Measurements from ENCODE around the gene MAGI2. TPM values are rescaled to one million over a fixed set of nuclear protein-coding genes. Genes with fewer than 3 reads are reported as not detected.
A peak's percentile ranks its signal among the peaks of the same experiment; 100 is the strongest.

The MAGI2 gene
- total RNA-seq, 1 experiment from 2014 or later: 0.34 TPM

GRCh38 chr7:78226059-78226719, 1227.3 kb downstream of the MAGI2 start:
- DNase-seq (ENCODE audit: low read depth): peak; percentile 54

GRCh38 chr7:78225534-78225933, 1227.9 kb downstream of the MAGI2 start:
- DNase-seq (ENCODE audit: low read depth): no peak

- no peak for DNase-seq (ENCODE audit: low read depth)
Observed at GRCh38 chr7:78224923-78225322, 1228.5 kb downstream of the MAGI2 start.

DNA sequence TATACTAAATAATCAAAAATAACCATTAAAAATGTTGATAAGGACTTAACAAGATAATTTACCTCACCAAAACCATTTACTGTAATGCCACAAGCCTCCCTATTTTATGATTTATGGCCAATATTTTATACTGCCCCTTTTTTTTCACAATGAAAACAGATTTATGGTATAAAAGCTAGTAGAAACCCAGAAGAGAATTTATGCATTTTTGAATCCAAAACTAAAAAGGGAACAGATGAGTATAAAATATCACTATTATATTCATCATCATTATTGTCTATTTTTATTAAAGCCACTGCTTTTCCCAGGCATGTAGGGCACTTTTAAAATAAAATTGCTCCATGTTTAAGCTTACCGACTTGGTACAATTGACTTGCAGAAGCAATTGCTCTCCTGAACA, 1229.9 kb downstream of the MAGI2 start:
- no peak for DNase-seq (ENCODE audit: low read depth)

GRCh38 chr7:78222001-78222751, 1231.3 kb downstream of the MAGI2 start:
- DNase-seq (ENCODE audit: low read depth): no peak

DNA sequence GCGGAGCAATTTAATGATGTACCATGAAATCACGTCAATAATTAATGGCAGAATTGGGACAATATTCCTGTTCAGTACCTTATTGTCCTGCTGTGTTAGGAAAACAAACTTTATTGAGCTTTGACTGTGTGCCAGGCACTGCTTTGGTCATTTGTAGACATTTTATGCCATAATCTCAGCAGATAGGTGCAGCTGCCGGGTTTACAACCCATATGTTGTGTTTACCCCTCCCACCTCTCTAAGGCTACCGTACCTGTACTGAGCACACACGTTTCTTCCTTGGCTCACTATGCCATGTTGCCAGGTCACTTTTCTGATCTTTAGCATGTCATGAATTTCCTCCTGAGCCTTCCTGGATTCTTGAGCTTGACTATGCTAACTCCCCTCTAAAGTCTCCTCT, 1232.7 kb downstream of the MAGI2 start:
- no peak for DNase-seq (ENCODE audit: low read depth)

- no peak for DNase-seq (ENCODE audit: low read depth)
Observed at GRCh38 chr7:78218876-78219275, 1234.6 kb downstream of the MAGI2 start.

DNA sequence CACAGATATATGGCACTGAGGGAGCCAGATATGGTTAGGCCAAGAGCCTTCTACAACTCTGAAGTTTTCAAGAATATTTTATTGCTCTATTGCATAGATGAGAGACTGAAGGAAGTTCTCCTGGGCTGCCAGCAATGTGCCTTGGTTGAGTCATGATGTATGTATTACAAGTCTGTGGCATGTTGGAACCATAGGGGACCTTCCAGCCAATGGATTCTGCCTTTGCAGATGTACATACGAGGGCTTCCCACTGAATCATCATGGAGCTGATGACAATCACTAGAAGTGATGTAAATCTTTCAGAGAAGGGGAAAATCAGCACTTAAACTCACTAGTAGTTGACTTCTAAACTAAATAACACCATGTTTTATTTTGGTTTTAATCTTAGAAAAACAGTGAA, 1235.4 kb downstream of the MAGI2 start:
- peak; percentile 10 for DNase-seq (ENCODE audit: low read depth)

- DNase-seq (ENCODE audit: low read depth): no peak
Observed at GRCh38 chr7:78215199-78215598, 1238.3 kb downstream of the MAGI2 start.

DNA sequence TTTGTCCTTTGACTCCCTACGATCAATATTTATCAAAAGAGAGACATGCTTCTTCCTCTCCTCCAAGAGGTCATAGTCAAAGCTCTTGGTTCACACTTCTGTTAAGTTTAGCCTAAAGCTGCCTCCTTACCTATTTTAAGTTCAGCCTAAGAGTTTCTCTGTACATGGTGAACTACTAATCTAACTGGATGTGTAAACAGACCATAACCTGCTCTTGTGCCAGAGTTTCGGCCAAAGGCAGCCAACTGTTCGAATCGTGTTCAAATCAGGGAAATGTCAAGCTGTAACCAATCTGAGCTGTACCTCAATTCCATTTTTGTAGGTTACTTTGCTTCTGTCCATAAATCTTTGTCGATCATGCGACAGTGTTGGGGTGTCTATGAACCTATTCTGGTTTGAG, 1240.1 kb downstream of the MAGI2 start:
- no peak for DNase-seq (ENCODE audit: low read depth)

- no peak for DNase-seq (ENCODE audit: low read depth)
Observed at GRCh38 chr7:78212476-78213060, 1240.9 kb downstream of the MAGI2 start.

GRCh38 chr7:78207269-78207668, 1246.2 kb downstream of the MAGI2 start:
- DNase-seq (ENCODE audit: low read depth): no peak

GRCh38 chr7:78206769-78207168, 1246.7 kb downstream of the MAGI2 start:
- DNase-seq (ENCODE audit: low read depth): no peak

DNA sequence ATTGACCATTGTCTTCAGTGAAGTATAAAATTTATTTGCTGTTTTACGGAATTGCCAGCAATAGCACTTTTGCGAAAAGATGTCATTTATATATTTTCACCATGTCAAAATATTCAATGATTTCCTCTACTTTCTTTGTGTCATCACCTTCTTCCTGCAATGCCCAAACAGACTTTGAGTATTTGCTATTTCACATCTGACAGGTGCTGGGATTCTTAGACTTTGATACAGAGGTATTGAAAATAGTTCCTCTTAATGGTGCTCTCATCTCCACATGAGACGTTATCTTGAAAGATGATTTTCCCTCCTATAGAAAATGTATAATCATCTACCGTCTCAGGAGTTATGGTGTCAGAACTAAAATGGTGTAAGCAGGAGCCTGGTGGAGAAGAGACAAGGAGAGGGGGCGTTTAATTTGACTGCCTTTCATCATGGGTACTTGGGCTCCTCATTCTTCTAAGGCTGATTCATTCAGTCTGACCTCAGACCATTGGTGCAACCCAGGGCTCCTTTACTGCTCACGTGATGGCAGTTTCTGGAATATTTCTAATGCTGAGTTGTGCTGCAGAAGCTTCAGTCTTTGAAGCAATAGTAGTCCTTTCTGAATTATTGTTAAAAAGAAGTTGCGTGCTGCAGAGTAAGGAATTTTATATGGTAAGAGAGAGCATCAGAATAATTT, 1250.3 kb downstream of the MAGI2 start:
- DNase-seq (ENCODE audit: low read depth): no peak

GRCh38 chr7:78198756-78199155, 1254.7 kb downstream of the MAGI2 start:
- no peak for DNase-seq (ENCODE audit: low read depth)

- no peak for DNase-seq (ENCODE audit: low read depth)
Observed at GRCh38 chr7:78197447-78197846, 1256.0 kb downstream of the MAGI2 start.

DNA sequence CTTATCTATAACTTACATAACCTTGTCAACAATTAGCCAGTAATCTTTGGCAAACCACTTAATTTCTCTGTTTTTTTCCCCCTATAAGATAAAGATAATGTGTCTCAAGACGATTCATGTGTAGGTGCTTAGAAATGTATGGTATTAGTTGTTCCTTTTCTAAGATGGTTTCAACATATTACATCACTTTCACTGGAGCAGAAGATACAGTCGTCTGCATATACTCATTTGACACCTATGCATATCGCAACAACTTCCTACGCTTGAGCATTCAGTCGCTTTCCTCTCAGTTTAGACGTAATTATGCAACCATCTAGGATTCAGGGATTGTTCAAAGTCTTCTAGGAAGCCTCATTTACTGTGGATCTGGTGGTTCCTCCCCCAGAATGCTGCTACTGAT, 1258.2 kb downstream of the MAGI2 start:
- no peak for DNase-seq (ENCODE audit: low read depth)

DNA sequence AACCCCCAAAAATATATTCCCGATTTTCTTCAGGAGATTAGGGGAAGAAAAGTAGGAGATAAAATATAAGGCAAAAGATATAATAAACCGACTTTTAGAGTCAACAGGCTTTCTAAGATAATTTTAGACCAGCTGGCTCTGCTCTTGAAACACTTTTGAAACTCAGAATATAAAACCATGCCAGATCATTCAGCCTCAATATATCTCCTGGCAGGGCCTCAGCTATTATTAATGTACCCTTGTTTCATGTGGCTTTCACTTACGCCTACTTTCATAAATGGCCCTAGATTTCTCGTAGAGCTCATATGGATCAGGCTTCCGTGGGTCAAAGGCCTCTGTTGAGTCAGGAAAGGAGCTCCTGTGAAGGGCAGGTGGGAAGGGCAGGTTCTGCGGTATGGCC, 1258.9 kb downstream of the MAGI2 start:
- no peak for DNase-seq (ENCODE audit: low read depth)

DNA sequence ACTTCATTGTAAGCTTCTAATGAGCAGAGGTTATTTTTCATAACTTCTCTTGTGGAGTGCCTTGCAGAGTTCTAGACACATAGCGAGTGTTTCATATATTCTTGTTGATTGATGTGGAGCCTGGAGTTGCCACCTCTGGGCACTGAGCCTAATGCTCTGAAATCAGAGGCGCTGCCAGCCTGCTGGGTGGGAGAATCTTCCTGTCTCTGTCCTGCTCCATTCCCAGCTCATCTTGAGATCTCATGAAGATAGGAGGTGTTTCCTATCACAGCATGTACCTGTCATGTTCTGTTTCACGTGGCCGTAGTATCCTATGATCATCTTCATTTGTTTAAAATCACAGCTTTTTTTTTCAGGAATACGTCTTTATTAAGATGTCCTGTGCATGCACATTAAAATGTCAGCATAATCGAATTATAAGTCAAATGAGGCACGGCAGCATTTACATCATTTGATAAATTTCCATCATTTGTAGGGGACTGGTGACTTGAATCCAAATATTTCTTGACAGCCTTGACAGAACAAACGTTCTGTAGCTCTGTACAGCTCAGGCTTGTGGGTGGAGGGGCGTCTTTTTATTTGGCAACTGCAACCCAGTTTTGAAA, 1261.9 kb downstream of the MAGI2 start:
- DNase-seq (ENCODE audit: low read depth): no peak

DNA sequence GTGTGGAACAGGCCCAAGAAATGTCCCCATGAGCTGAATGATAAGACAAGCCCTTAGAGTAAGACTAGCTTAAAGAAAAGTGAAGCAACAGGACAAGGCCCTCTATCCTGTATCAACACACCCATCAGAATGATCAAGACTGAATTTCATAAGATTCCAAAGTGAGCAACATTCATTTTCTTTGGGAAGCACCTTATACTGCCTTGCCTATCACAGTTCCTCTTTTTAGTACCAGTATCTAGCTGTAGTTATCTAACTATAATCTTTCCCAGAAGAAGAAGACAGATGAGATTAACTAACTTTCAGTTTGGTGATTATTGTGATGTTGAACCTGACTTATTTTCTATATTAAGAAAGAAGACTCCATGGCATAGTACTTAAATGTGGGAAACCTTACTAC, 1263.7 kb downstream of the MAGI2 start:
- DNase-seq (ENCODE audit: low read depth): no peak

DNA sequence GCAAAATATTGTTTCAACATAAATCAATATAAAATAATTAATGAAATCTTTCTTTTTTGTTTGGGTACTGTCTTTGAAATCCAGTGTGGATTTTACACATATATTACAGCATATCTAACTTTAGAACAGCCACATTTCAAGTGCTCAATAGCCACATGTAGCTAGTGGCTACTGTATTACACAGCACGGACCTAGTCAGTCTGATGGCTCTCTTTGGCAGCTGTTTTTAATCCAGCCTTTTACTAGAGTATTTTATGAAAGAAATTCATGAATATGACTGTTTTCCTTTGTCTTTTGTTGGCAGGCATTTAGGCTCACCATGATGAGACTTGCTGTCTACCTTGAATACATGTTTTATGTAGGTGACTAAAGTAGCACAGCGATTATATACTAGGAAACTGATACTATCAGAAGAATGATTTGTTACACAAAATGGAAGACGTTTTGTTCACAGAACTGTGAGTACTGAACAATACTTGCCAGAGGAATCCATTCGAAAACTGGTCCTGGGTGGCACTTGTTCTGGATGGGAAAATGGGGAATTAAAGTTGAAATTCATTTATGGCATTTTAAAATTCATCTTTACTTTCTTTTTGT, 1268.2 kb downstream of the MAGI2 start:
- no peak for DNase-seq (ENCODE audit: low read depth)

- DNase-seq (ENCODE audit: low read depth): no peak
Observed at GRCh38 chr7:78184299-78184698, 1269.2 kb downstream of the MAGI2 start.

Measured in Daoy (cell line).